Right hindlimb (tissue), 1 donor: Measurements from ENCODE around the gene CACYBP.
"Not testable (repeated sequence)": the region's sequence is repeated elsewhere in the genome, so short reads cannot be mapped to it uniquely, and the experiment has no call there.

Experiments used
- DNase-seq: peaks from one replicate; pipeline ENCODE4 v3.0.0-alpha.2; 2018

Gene CACYBP

DNA sequence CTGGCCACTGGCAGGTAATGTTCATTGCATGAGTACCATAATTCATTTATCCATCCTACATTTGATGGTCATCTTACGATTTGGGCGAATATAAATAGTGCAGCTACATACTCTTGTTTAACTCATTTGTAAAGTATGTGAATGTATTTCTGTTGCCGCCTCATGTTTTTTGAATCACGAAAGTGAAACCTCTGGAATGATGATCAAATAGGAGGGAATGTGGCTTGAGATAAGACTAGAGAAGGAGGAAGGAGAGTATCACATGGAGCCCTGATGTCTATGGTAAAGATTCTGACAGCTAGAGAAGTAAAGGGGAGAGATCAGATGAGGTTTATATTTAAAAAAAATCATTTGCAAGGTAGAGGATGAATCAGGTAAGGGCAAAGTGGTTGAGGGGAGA, 15.5 kb downstream of the CACYBP start:
- no peak for DNase-seq

DNA sequence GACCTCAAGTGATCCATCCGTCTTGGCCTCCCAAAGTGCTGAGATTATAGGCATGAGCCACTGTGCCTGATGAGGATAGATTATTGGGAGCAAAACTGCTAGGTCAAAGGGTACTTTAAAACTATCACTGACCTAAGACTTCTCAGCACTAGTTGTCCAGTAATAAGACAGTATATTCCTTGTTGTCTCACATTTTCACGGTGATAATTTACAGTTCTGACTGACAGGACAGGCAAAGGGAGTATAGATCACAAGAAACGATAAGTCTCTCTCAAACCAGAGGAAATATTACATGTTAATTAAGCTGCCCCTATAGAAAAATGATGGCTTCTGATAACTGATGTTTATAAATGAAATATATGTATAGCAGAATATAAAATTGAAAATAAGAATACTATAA, 19.8 kb downstream of the CACYBP start:
- no peak for DNase-seq

DNA sequence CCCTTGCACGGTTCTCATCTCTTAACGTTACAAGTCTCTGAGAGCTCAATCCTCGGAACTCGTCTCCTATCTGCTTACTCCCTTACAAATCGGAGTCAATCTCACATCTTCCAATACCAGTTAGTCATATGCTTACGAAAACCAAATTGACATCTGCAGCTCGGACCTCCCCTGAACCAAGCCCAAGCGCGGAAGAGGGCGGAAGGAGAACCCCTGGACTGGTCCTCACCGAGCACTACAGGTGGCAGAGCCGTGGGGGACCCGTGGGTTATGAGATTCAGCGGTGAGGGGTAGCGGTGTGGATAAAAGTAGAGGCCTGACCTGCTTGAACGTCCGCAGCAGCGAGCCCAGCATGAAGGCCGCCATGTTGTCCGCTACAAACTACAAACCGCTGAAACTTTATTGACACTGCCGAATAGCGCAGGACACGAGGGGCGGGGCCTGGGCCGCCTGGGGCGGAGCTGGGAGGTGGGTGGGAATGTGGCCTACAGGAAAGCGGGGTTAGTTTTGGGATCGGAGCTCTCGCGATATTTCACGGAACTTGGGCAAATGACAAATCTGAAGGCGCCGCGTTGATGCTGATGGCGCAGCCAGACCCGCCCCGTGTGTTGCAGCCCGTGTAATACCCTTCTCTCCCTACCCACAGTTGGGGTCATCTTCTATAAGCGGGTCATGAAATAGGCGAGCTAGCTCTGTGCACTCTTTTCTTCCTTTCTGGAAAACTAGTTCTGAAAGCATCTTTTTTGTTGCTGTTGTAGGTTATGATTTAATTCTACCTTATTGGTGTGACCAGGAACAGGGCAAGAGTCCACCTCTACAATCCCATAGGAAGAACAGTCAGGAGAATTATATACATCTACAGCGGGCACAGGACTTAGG, 23.5 kb downstream of the CACYBP start, which contains the start of gene MRPS14:
MRPS14 (minus strand) TSS at position 383 of the 879 bp plus-strand sequence; CDS start at position 366, 17 bp downstream.
- peak; percentile 99 for DNase-seq

DNA sequence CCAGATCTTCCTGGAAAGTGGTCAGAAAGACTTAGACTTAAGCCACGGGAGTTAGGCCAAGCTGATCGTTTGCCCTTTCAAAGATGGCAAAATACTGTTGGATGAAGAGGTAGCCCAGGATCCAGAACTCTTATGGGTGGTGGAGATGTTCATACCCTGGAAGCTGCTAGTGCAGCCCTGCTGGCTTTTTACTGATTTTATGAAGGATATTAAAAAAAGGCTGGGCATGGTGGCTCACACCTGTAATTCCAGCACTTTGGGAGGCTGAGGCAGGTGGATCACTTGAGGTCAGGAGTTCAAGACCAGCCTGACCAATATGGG, 24.1 kb downstream of the CACYBP start:
- DNase-seq: not testable (repeated sequence)

DNA sequence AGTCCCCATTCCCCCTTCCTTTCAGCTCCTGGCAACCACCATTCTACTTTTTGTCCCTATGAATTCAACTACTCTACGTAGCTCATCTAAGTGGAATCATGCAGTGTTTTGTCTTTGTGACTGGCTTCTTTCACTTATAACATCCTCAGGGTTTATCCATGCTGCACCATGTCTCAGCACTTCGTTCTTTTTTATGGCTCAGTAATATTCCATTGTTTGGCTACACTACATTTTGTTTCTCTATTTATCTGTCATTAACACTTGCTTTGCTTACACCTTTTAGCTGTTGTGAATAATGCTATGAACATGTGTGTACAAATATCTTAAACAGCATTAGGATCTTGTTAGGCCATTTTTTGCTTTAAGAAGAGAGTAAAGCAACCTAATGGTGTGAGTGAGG, 25.0 kb downstream of the CACYBP start:
- no peak for DNase-seq

DNA sequence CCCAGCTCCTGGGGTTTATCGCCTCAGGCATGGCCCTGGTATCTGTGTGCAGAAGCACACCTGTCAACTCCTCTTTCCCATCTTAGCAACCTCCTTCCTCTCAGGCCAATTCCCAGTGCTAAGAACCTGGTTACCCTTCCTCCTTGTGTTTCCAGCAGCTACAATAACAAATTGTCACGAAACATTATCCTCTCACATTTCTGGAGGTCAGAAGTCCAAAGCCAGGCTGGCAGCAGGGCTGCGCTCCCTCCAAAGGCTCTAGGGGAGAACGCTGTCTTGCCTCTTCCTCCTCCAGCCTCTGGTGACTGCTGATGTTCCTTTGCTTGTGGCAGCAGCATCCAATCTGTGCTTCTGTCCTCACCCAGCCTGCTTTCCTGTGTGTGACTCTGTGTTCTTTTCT, 34.2 kb downstream of the CACYBP start:
- DNase-seq: no peak

DNA sequence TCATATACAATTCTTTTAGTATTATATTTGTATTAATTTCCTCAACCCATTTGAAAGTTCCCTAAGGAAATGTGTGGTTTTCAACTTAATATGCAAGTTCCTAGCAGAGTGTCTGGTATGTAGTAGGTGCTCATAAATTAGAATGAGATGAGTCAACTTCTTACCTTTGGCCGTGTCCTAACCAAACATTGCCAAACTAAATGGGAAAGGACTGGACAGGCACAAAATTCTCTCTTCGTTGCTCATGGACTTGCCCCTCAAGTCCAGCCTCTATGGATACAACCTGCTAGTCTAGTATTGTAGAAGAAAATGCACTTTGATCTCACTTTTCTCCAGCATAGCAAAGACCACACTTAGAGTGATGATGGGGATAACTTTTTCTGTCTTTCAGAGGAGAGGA, 35.0 kb downstream of the CACYBP start:
- DNase-seq: no peak

DNA sequence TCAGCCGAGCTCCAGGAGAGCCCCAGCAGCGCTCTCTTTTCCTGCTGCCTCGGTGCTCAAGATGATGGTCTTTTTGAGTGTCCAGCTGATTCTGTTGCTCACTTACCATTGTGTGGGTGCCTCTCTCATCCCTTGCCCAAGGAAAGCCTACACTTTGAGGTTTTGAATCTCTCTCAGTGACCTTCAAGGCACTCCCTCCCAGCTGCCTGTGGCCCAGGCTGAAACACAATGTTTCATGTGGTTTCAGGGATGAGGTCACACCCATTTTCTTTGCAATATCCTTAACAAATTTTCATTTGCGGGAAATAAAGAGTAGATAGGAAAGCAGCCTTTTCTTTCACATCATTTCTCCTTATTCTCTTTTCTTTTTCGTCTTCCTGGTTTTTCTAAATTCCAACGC, 36.1 kb downstream of the CACYBP start:
- no peak for DNase-seq

DNA sequence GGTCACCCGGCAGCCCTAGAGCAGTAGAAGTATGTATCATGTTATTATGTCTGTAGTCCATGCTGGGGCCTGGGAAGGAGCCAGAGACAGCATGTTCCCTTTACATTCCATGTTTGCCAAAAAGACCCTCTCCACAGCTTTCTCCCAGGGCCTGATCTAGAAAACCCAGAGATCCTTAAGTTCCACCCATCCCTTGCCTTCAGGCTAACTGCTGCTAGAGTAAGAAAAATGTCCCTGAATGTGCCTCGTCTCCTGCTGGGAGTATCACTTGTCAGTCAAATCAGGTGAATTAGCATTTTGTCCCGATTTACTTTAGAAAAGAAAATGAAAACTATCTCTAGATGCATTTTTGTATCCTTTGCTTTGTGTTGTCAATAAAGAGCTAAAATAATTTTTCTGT, 36.7 kb downstream of the CACYBP start:
- DNase-seq: no peak

DNA sequence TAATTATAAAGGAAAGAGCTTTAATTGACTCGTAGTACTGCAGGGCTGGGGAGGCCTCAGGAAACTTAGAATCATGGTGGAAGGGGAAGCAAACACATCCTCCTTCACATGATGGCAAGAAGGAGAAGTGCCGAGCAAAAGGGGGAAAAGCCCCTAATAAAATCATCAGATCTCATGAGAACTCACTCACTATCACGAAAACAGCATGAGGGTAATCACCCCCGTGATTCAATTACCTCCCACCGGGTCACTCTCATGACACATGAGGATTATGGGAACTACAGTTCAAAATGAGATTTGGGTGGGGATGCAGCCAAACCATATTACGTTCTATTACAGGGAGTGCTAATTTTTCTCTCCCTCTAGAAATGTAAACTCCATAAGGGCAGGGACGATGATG, 37.7 kb downstream of the CACYBP start:
- DNase-seq: no peak

DNA sequence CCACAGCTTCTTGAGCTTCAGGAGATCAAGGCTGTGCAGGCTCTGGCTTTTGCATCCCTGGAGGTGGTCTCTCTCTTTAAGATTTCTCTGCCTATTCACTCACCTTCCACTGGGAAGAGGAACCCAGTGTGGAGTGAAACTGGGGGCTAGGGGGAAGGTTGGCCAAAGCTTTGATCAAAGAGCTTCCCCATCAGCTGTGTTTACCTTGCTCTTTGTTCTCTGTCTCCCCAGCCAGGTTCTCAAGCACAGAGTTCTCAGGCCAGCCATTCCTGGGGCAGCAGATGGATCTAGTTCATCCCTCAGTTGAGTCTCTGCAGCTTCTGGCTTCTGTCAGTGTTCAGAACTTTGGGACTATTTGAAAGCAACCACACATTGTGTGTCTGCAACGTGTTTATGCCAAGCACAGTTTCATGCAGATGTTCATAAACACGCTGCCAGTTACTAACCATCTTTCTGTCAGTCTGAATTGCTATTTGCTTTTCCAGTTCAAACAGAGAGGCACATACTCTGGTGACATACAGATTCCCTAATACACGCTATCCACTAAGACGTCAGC, 40.7 kb downstream of the CACYBP start:
- DNase-seq: no peak

DNA sequence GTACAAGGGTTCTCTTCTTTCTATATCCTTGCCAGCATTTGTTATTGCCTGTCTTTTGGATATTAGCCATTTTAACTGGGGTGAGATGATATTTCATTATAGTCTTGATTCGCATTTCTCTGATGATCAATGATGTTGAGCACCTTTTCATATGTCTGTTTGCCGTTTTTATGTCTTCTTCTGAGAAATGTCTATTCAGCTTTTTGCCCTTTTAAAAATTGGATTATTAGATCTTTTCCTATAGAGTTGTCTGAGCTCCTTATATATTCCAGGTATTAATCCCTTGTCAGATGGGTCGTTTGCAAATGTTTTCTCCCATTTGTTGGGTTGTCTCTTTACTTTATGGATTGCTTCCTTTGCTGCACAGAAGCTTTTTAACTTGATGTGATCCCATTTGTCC, 42.9 kb downstream of the CACYBP start:
- no peak for DNase-seq

DNA sequence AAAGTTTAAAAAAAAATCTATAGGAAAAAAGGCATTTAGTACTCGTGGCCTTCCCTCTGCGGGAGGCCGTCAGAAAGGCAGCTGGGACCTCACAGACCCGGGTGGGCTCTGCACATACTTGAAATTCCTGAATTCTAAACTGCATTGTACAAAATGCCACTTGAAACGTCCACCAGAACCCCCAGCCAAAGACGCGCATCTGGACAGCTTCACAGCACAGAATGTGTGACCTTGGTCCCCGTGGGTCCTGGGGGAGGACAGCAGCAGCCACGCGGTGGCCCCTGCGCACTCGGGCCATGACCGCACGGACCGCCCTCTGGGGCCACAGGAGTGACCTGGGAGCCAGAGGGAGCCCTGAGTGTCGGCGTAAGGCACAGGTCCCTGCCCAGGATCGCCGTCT, 44.1 kb downstream of the CACYBP start:
- DNase-seq: no peak

DNA sequence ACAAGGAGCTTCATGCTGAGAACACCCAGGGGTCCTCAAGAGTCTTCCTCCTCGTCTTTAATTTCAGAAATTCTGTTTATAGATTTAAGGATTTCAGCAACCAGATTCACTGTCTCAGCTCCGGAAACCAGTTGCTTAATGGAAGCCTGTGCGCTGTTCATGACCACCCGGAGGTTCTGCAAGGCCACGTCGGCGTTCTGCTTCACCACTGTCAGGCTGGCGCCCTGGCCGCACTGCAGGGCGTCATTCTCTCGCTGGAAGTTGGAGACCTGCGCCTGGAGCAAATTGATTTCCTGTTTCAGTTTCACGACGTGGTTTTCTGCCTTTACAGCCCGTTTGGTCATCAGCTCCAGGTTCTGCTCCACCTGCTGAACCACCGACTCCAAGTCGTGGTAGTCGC, 44.8 kb downstream of the CACYBP start:
- not testable (repeated sequence) for DNase-seq

DNA sequence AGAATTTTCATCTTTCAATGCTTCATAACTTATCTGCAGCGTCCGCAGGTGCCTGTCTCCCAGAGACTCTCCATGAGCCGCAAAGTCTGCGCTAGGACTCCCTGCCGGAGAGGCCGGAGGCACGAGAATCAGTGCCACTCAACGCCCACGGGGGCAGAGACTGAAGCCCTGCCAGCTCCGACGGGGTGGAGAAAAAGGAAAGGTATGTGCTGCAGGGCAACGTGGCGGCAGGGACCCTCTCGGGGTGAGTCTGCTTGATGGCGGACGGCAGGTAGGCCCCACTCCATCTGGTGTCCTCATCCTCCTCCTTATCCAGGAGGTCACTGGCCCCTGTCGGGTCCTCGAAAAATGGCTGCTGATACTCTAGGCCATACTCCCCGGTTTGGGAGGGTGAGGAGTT, 45.4 kb downstream of the CACYBP start:
- no peak for DNase-seq

DNA sequence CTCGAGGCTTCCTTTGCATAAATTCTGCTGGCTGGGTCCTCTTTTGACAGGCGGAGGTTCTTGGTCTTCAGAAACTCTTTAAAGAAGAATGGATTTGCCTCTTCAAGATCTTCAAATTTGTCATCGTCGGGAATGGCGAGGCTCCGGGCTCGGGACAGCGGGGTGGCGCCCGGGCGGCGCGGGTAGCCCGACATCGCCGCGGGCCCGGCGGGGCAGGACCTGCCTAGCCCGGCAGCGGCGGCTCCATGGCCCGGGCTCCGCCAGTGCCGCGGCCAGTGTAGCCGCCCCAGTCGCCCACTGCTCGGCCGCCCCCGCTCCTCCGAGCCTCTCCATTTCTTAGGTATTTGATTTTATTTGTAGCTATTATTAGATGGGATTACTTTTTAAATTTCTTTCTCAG, 45.8 kb downstream of the CACYBP start:
- DNase-seq: no peak

DNA sequence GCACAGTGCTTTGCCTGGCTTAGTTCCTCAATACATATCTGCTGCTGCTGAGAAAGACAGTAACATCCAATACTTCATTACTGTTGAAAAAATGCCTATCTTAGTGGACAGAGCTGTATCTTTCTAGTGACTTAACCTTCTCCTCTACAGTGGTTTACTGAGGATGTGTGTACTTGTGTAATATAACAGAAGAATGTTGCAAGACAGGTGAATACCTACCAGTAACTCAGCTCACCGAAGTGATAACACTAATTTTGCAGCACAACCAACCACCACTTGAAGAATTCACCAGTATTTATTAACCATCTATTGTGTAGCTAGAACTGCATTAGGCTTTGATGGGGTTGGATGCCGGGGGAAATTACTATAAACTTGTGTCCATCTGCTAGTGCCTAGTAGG, 51.2 kb downstream of the CACYBP start:
- DNase-seq: no peak

DNA sequence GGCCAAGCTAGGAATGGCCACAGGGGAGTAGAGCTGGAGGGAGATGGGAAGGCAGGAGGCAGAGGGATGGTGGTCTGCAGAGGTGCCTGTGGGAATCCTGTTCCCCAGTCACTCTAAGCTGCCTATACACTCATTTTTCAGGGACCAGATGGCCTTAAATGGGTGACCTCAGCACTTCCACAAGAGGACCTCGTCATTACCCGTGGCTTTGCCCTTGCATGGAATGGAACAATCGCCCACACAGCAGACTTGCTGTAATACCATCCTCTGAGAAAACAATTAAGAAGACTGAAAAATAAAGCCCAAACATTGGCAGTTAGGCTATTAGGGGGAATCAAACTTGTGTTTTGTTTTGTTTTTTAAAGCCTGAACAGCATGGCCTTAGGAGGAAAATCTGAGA, 55.0 kb downstream of the CACYBP start:
- no peak for DNase-seq
